ENCODE data around the gene TCTN2. TPM values are rescaled to one million over a fixed set of nuclear protein-coding genes. Genes with fewer than 3 reads are reported as not detected.

The TCTN2 gene
- total RNA-seq, 4 donors from 2014 or later, result 21.3 to 34.5 (median 27.1) TPM

DNA sequence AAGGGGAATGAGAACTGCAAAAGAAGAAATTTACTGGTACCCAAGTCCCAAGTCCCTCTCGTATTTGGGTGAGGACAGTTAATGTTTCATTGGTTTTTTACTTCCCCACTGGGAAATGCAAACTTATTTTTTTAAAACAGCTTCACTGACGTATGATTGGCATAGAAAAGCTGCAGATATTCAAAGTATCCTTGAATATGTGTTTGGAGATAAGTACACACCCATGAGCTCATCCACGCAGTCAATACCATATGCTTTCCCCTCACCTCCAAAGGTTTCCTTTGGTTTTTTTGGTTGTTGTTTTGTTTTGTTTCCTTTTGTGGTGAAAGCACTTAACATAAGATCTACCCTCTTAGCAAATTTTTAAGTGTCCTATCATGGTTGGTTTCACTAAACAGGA is 13.1 kb downstream of the TCTN2 start:
- H3K27ac ChIP-seq, result no peak overlapping the region
- H3K4me1 ChIP-seq, result no peaks in the 10 kb centered on the region
- no peak for DNase-seq
- intact Hi-C loops (cut with DNase I), result no loop called here
- H3K4me3 ChIP-seq (replicated peaks in 1 of 3), result no peak overlapping the region
- TF ChIP-seq, protein P1, sequence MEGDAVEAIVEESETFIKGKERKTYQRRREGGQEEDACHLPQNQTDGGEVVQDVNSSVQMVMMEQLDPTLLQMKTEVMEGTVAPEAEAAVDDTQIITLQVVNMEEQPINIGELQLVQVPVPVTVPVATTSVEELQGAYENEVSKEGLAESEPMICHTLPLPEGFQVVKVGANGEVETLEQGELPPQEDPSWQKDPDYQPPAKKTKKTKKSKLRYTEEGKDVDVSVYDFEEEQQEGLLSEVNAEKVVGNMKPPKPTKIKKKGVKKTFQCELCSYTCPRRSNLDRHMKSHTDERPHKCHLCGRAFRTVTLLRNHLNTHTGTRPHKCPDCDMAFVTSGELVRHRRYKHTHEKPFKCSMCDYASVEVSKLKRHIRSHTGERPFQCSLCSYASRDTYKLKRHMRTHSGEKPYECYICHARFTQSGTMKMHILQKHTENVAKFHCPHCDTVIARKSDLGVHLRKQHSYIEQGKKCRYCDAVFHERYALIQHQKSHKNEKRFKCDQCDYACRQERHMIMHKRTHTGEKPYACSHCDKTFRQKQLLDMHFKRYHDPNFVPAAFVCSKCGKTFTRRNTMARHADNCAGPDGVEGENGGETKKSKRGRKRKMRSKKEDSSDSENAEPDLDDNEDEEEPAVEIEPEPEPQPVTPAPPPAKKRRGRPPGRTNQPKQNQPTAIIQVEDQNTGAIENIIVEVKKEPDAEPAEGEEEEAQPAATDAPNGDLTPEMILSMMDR (IDR thresholded peaks at IDR 0.05), result no peak
- TF ChIP-seq POLR2A (IDR thresholded peaks at IDR 0.05), result no peak
- peaks cover 13 to 33% of the 10 kb centered on the region in 2 donors for H3K36me3 ChIP-seq
- H3K27me3 ChIP-seq, result no peaks in the 10 kb centered on the region
- WGBS, 2 donors, result 96% methylated on average over 3 of the region's 3 CpGs
- no peaks in the 10 kb centered on the region for H3K9me3 ChIP-seq

DNA sequence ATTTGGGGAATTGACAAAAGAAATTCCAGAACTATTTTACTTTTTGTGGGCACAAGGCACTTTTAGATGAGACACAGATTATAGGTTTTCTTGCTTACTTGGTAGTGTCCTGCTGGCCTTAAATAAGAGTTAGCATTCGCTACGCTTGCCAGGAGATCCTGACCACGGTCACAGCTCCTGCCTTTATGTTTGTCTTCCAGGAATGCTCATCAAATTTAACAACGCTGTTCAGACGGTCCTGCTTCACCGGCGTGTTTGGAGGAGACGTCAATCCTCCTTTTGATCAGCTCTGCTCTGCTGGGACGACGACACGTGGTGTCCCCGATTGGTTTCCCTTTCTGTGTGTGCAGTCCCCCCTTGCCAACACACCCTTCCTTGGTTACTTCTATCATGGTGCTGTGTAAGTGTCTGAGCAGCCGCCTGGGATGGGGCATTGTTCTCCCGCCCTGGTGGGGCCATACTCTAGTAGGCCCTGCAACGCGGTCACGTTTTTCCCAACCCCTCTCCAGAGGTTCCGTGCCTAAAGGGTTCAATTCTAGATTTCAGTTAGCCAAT is 15.8 kb downstream of the TCTN2 start:
- no peak overlapping the region for H3K27ac ChIP-seq
- DNase-seq, result no peak
- TF ChIP-seq, protein P1 (IDR thresholded peaks at IDR 0.05), result no peak
- no peak for TF ChIP-seq POLR2A (IDR thresholded peaks at IDR 0.05)
- H3K4me1 ChIP-seq, result no peaks in the 10 kb centered on the region
- no peaks in the 10 kb centered on the region for H3K27me3 ChIP-seq
- intact Hi-C loops (cut with DNase I), result no loop called here
- 96% methylated on average over 18 of the region's 18 CpGs for WGBS, 2 donors
- H3K9me3 ChIP-seq, result no peaks in the 10 kb centered on the region
- H3K4me3 ChIP-seq (replicated peaks in 1 of 3), result no peak overlapping the region
- peaks cover 15 to 25% of the 10 kb centered on the region in 2 donors for H3K36me3 ChIP-seq

- Histone ChIP-seq H3K4me1 (no peaks in the 10 kb centered on the region), H3K4me3 (replicated peaks in 1 of 3) (no peak overlapping the region), H3K27me3 (no peaks in the 10 kb centered on the region), H3K27ac (no peak overlapping the region), H3K9me3 (no peaks in the 10 kb centered on the region), H3K36me3 (peaks cover 24 to 37% of the 10 kb centered on the region in 2 donors)
- TF ChIP-seq, protein P1 (IDR thresholded peaks at IDR 0.05), result no peak
- TF ChIP-seq POLR2A (IDR thresholded peaks at IDR 0.05), result no peak
- no peak for DNase-seq
- 94 to 97% methylated on average over 8 of the region's 8 CpGs for WGBS, 2 donors
- intact Hi-C loops (cut with DNase I), result no loop called here
Observed at GRCh38 chr12:123690191-123690840, 19.4 kb downstream of the TCTN2 start.

DNA sequence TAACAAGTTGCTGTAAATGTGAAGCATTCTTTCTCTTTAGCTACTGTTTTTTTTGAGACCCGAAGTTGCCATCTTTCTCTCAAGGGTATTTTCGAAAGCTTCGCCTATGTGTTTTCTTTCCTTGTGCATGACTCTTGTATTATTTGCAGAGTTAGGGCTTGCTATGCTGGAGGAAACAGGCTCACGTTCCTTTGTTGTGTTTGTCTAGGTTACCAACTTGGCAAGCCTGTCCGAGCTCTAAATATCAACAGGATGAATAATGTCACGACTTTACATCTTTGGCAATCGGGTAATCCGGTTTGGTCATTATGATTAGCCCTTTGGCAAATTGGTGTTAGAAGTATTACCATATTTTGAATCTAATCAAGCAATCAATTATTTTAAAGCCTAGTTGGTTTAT is 25.3 kb downstream of the TCTN2 start:
- Histone ChIP-seq H3K4me1 (no peaks in the 10 kb centered on the region), H3K27ac (no peak overlapping the region), H3K36me3 (peaks cover 22 to 47% of the 10 kb centered on the region in 2 donors), H3K27me3 (no peaks in the 10 kb centered on the region), H3K9me3 (no peaks in the 10 kb centered on the region), H3K4me3 (replicated peaks in 1 of 3) (no peak overlapping the region)
- 86 to 92% methylated on average over 8 of the region's 8 CpGs for WGBS, 2 donors
- no peak for DNase-seq
- TF ChIP-seq, protein P1 (IDR thresholded peaks at IDR 0.05), result no peak
- TF ChIP-seq POLR2A (IDR thresholded peaks at IDR 0.05), result no peak
- intact Hi-C loops (cut with DNase I), result no loop called here

DNA sequence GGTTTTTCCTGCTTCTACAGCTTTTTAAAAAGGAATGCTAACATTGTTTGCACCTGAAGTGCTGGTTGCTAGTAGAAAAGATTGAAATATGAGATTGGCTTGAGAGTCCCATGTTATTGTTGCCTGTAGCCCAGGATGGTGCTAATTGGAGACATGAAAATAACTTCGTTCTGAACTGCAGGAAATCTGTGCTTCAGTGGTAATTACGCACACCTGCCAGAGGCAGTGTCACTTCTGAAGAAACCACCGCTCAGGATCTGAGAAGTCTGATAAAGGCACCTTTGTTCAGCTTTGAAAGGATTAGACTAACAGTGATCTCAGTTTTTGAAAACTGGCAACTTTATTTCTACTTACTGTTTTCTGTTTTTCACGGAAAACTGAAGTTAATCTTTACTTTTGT is 25.7 kb downstream of the TCTN2 start:
- H3K4me1 ChIP-seq, result no peaks in the 10 kb centered on the region
- 87 to 91% methylated on average over 4 of the region's 4 CpGs for WGBS, 2 donors
- H3K36me3 ChIP-seq, result peaks cover 22 to 46% of the 10 kb centered on the region in 2 donors
- DNase-seq, result no peak
- intact Hi-C loops (cut with DNase I), result no loop called here
- H3K4me3 ChIP-seq (replicated peaks in 1 of 3), result no peak overlapping the region
- no peaks in the 10 kb centered on the region for H3K27me3 ChIP-seq
- no peak overlapping the region for H3K27ac ChIP-seq
- no peaks in the 10 kb centered on the region for H3K9me3 ChIP-seq
- TF ChIP-seq POLR2A (IDR thresholded peaks at IDR 0.05), result no peak
- TF ChIP-seq, protein P1 (IDR thresholded peaks at IDR 0.05), result no peak

All from thyroid gland (tissue), 4 donors.